Liver (tissue), 9 donors: ENCODE data around the gene NR3C1. TPM values are rescaled to one million over a fixed set of nuclear protein-coding genes. Genes with fewer than 3 reads are reported as not detected.

Source experiments
- DNase-seq: peaks from one replicate; pipeline ENCODE4 v3.0.0-alpha.2; 2017; ENCODE audit warnings: low spot score
- H3K27ac ChIP-seq, 2 donors: one replicate each; pipeline ENCODE4 v1.7.0; 2013; ENCODE audit warnings: inconsistent platforms in 2 of 2, low read length in 2 of 2, control low read depth in 1 of 2, low read depth in 1 of 2, mild to moderate bottlenecking in 1 of 2
- H3K27me3 ChIP-seq, 4 donors: one replicate each; pipeline versions ENCODE4 v1.6.1 to v1.7.0; 2013; ENCODE audit warnings: low read length in 3 of 4, inconsistent platforms in 1 of 4, mild to moderate bottlenecking in 1 of 4, moderate library complexity in 1 of 4; ENCODE audit not compliant: control insufficient read depth in 4 of 4, insufficient read depth in 4 of 4
- H3K36me3 ChIP-seq, 4 donors: one replicate each; pipeline versions ENCODE4 v1.6.1 to v1.7.0; 2013; ENCODE audit warnings: low read length in 3 of 4, mild to moderate bottlenecking in 3 of 4, low read depth in 1 of 4, moderate library complexity in 1 of 4; ENCODE audit not compliant: control insufficient read depth in 4 of 4, insufficient read depth in 3 of 4
- H3K4me1 ChIP-seq, 4 donors: one replicate each; pipeline versions ENCODE4 v1.6.1 to v1.7.0; 2013; ENCODE audit warnings: low read length in 3 of 4, mild to moderate bottlenecking in 3 of 4, moderate library complexity in 1 of 4; ENCODE audit not compliant: control insufficient read depth in 4 of 4, insufficient read depth in 4 of 4
- H3K4me3 ChIP-seq, 3 donors: one replicate each; pipeline versions ENCODE4 v1.6.1 to v1.7.0; 2013; ENCODE audit warnings: low read length in 3 of 3, control low read depth in 1 of 3, low read depth in 1 of 3, mild to moderate bottlenecking in 1 of 3
- H3K9ac ChIP-seq, 2 donors: one replicate each; pipeline ENCODE4 v1.7.0; 2013; ENCODE audit warnings: low read length in 2 of 2, mild to moderate bottlenecking in 2 of 2, moderate library complexity in 2 of 2, control low read depth in 1 of 2, low read depth in 1 of 2
- H3K9me3 ChIP-seq, 4 donors: one replicate each; pipeline versions ENCODE4 v1.6.1 to v1.7.0; 2013; ENCODE audit warnings: low read length in 3 of 4; ENCODE audit not compliant: control insufficient read depth in 4 of 4
- CTCF ChIP-seq: fragments of 150-350 bp; IDR thresholded peaks from 2 replicates; pipeline ENCODE4 v1.5.1; 2017; ENCODE audit warnings: improper control_type of control experiment, low read depth, low read length; ENCODE audit not compliant: missing input control
- EGR1 ChIP-seq, 2 donors: IDR thresholded peaks; 2 replicates each; pipeline ENCODE4 v1.6.1; 2016 to 2018; ENCODE audit warnings: antibody characterized with exemption in 2 of 2, low read depth in 2 of 2
- FOXA1 ChIP-seq: IDR thresholded peaks from 2 replicates; pipeline ENCODE4 v1.6.1; 2016; ENCODE audit warnings: antibody characterized with exemption
- FOXA2 ChIP-seq: IDR thresholded peaks from 2 replicates; pipeline ENCODE4 v1.6.1; 2016; ENCODE audit warnings: antibody characterized with exemption
- GABPA ChIP-seq, 2 donors: IDR thresholded peaks in 1 of 2; conservative IDR thresholded peaks in 1 of 2; 2 replicates each; pipeline ENCODE4 v1.6.1; 2016; ENCODE audit warnings: antibody characterized with exemption in 2 of 2, mild to moderate bottlenecking in 1 of 2, moderate library complexity in 1 of 2
- HNF4A ChIP-seq, 2 donors: conservative IDR thresholded peaks; 2 replicates each; pipeline ENCODE4 v1.6.1; 2016; ENCODE audit warnings: antibody characterized with exemption in 2 of 2, mild to moderate bottlenecking in 2 of 2
- HNF4G ChIP-seq: IDR thresholded peaks from 2 replicates; pipeline ENCODE4 v1.6.1; 2016; ENCODE audit warnings: antibody characterized with exemption
- JUND ChIP-seq, 2 donors: IDR thresholded peaks; 2 replicates each; pipeline ENCODE4 v1.6.1; 2016; ENCODE audit warnings: antibody characterized with exemption in 2 of 2
- MAX ChIP-seq: IDR thresholded peaks from 2 replicates; pipeline ENCODE4 v1.6.1; 2016; ENCODE audit warnings: antibody characterized with exemption
- NR2F2 ChIP-seq: IDR thresholded peaks from 2 replicates; pipeline ENCODE4 v1.6.1; 2016; ENCODE audit warnings: antibody characterized with exemption
- RAD21 ChIP-seq, 2 donors: IDR thresholded peaks; 2 replicates each; pipeline ENCODE4 v1.6.1; 2016; ENCODE audit warnings: antibody characterized with exemption in 2 of 2, mild to moderate bottlenecking in 2 of 2
- REST ChIP-seq: IDR thresholded peaks from 2 replicates; pipeline ENCODE4 v1.6.1; 2016; ENCODE audit warnings: antibody characterized with exemption, mild to moderate bottlenecking
- RXRA ChIP-seq, 2 donors: IDR thresholded peaks; 2 replicates each; pipeline ENCODE4 v1.6.1; 2017 to 2018; ENCODE audit warnings: antibody characterized with exemption in 2 of 2, mild to moderate bottlenecking in 1 of 2
- SP1 ChIP-seq: IDR thresholded peaks from 2 replicates; pipeline ENCODE4 v1.6.1; 2018; ENCODE audit warnings: antibody characterized with exemption, mild to moderate bottlenecking
- TAF1 ChIP-seq: conservative IDR thresholded peaks from 2 replicates; pipeline ENCODE4 v1.6.1; 2016; ENCODE audit warnings: antibody characterized with exemption, mild to moderate bottlenecking
- YY1 ChIP-seq: IDR thresholded peaks from 2 replicates; pipeline ENCODE4 v1.6.1; 2016; ENCODE audit warnings: antibody characterized with exemption, mild to moderate bottlenecking
- WGBS: extraction: QIAGEN DNeasy Blood & Tissue Kit; methylation state at CpG from one replicate; pipeline ENCODE4 v1.1.7; 2013; 5-methylcytosine and 5-hydroxymethylcytosine counted together
- polyA plus RNA-seq, 2 donors: library from polyadenylated mRNA; stranded (reverse) in 1 of 2; unstranded in 1 of 2; fragments of 200-250 nt in 1 of 2; fragments of >200 nt in 1 of 2; fragmentation: Nextera tagmentation in 1 of 2; extraction: Ambion mirVana in 1 of 2; gene quantifications; one replicate each; pipeline versions ENCODE4 v1.2.1 to v1.2.3, GENCODE V29; 2013 to 2015
- total RNA-seq, 2 donors: library from RNA; depleted of rRNA; stranded (reverse); fragments of >200 nt; gene quantifications; one replicate each; pipeline ENCODE4 v1.2.3, GENCODE V29; 2014
- TF ChIP-seq, protein P1 (sequence below): IDR thresholded peaks from 2 replicates; pipeline ENCODE4 v1.6.1; 2016; ENCODE audit warnings: antibody characterized with exemption
- TF ChIP-seq, protein P2 (sequence below): IDR thresholded peaks from 2 replicates; pipeline ENCODE4 v1.6.1; 2016; ENCODE audit warnings: antibody characterized with exemption
- donor health status: healthy.
- donor health status: healthy.
- donor health status: healthy.
- donor health status: healthy.
- donor health status: healthy.

The NR3C1 gene
- total and polyA plus RNA-seq, 4 donors = 24.5 to 36.4 (median 29.0) TPM

DNA sequence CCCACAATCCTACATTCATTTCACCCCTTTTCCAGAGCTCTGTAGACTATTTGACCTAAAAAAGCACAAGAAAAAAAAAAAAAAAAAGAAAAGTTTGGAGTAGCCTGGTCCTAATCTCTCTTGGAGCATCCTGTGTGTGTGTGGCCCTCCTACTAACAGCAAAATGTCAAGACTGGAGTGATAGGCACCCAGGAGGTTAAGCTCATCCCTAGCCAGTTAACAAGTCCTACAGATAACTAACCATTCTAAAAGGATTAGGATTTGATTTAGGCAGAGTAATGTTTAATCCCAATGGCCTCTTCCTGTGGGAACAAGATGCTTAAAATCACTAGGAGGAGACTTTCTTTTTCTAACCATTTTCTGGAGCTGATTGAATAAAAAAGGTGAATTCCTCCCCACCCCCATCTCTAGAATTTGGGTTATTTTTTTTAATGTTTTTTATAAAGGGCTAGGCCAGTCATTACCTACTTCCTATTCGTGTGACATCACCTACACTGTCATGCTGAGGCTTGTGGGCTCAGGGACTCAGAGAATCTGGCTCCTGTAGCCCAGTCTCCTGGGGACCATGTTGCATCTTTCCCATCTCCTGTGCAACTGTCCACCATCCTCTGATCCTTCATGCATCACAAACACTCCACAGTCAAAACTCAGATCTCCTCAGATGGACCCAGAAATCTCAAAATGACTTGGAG, 43.2 kb upstream of the NR3C1 start:
- WGBS = 84% methylated on average over 1 of the region's 1 CpG
- TF ChIP-seq SP1 (no peak), REST (no peak), NR2F2 (no peak), FOXA1 (no peak), JUND (IDR thresholded peaks at IDR 0.05) (no peak), HNF4A (conservative IDR thresholded peaks at IDR 0.05) (no peak), TAF1 (no peak), YY1 (no peak), RXRA (IDR thresholded peaks at IDR 0.05) (no peak), GABPA (IDR thresholded peaks at IDR 0.05 in 1 of 2, conservative IDR thresholded peaks at IDR 0.05 in 1 of 2) (no peak), MAX (no peak), CTCF (no peak), FOXA2 (no peak), RAD21 (IDR thresholded peaks at IDR 0.05) (no peak), EGR1 (IDR thresholded peaks at IDR 0.05; ENCODE audit: low read depth in 2 of 2) (no peak), HNF4G (no peak)
- TF ChIP-seq, protein P1, sequence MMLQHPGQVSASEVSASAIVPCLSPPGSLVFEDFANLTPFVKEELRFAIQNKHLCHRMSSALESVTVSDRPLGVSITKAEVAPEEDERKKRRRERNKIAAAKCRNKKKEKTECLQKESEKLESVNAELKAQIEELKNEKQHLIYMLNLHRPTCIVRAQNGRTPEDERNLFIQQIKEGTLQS = no peak
- TF ChIP-seq, protein P2, sequence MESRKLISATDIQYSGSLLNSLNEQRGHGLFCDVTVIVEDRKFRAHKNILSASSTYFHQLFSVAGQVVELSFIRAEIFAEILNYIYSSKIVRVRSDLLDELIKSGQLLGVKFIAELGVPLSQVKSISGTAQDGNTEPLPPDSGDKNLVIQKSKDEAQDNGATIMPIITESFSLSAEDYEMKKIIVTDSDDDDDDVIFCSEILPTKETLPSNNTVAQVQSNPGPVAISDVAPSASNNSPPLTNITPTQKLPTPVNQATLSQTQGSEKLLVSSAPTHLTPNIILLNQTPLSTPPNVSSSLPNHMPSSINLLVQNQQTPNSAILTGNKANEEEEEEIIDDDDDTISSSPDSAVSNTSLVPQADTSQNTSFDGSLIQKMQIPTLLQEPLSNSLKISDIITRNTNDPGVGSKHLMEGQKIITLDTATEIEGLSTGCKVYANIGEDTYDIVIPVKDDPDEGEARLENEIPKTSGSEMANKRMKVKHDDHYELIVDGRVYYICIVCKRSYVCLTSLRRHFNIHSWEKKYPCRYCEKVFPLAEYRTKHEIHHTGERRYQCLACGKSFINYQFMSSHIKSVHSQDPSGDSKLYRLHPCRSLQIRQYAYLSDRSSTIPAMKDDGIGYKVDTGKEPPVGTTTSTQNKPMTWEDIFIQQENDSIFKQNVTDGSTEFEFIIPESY = no peak
- Histone ChIP-seq H3K4me1 (no peaks in the 10 kb centered on the region), H3K4me3 (no peak overlapping the region), H3K9me3 (no peaks in the 10 kb centered on the region), H3K36me3 (no peaks in the 10 kb centered on the region), H3K27me3 (no peaks in the 10 kb centered on the region), H3K9ac (no peak overlapping the region), H3K27ac (no peak overlapping the region)
- no peak for DNase-seq
